HG03432 (cell line): ENCODE measurements around the gene HS3ST3B1.
A peak's percentile ranks its signal among the peaks of the same experiment; 100 is the strongest.

ENCODE experiments used
- ATAC-seq: cut with Tn5 transposase; IDR thresholded peaks from one replicate; pipeline ENCODE4 v1.9.1; 2021; ENCODE audit warnings: mild to moderate bottlenecking, moderate library complexity; ENCODE audit not compliant: unreplicated experiment

The HS3ST3B1 gene

GRCh38 chr17:14320734-14321475 is 20.0 kb downstream of the HS3ST3B1 start:
- no peak for ATAC-seq

GRCh38 chr17:14321476-14321949 is 20.6 kb downstream of the HS3ST3B1 start:
- ATAC-seq: no peak

GRCh38 chr17:14321980-14322776 is 21.3 kb downstream of the HS3ST3B1 start:
- no peak for ATAC-seq

- no peak for ATAC-seq
These were observed 22.7 kb downstream of the HS3ST3B1 start for GRCh38 chr17:14323522-14323981.

GRCh38 chr17:14325618-14326167 is 24.8 kb downstream of the HS3ST3B1 start:
- no peak for ATAC-seq

- ATAC-seq: no peak
These were observed 29.1 kb downstream of the HS3ST3B1 start for GRCh38 chr17:14329900-14330491.

- ATAC-seq: no peak
These were observed 29.6 kb downstream of the HS3ST3B1 start for GRCh38 chr17:14330492-14330962.

GRCh38 chr17:14331225-14331981 is 30.5 kb downstream of the HS3ST3B1 start:
- ATAC-seq: no peak

- ATAC-seq: no peak
These were observed 31.1 kb downstream of the HS3ST3B1 start for GRCh38 chr17:14331982-14332298.

GRCh38 chr17:14332331-14332730 is 31.4 kb downstream of the HS3ST3B1 start:
- no peak for ATAC-seq

- ATAC-seq: no peak
These were observed 32.6 kb downstream of the HS3ST3B1 start for GRCh38 chr17:14333506-14333905.

- no peak for ATAC-seq
These were observed 33.5 kb downstream of the HS3ST3B1 start for GRCh38 chr17:14334276-14334840.

GRCh38 chr17:14334919-14335318 is 34.0 kb downstream of the HS3ST3B1 start:
- no peak for ATAC-seq

GRCh38 chr17:14336418-14336817 is 35.5 kb downstream of the HS3ST3B1 start:
- no peak for ATAC-seq

GRCh38 chr17:14337596-14338079 is 36.8 kb downstream of the HS3ST3B1 start:
- peak; percentile 89 for ATAC-seq

- ATAC-seq: no peak
These were observed 40.2 kb downstream of the HS3ST3B1 start for GRCh38 chr17:14340857-14341754.

GRCh38 chr17:14341866-14342265 is 41.0 kb downstream of the HS3ST3B1 start:
- no peak for ATAC-seq

GRCh38 chr17:14346801-14347200 is 45.9 kb downstream of the HS3ST3B1 start:
- no peak for ATAC-seq

- peak; percentile 82 for ATAC-seq
These were observed 50.6 kb downstream of the HS3ST3B1 start for GRCh38 chr17:14351493-14351892.
